Measurements from ENCODE around the gene DKK1. TPM values are rescaled to one million over a fixed set of nuclear protein-coding genes. Genes with fewer than 3 reads are reported as not detected.

The DKK1 gene
- total RNA-seq, 2 donors from 2014 or later, result 0.82 TPM; not detected in 1

- Histone ChIP-seq H3K9me3 (no peaks in the 10 kb centered on the region), H3K27ac (no peak overlapping the region), H3K9ac (ENCODE audit: low read depth in 2 of 2, low read length in 2 of 2) (no peak overlapping the region), H3K4me3 (no peak overlapping the region), H3K36me3 (no peaks in the 10 kb centered on the region), H3K4me1 (no peaks in the 10 kb centered on the region), H3K27me3 (no peaks in the 10 kb centered on the region)
- TF ChIP-seq CTCF (IDR thresholded peaks at IDR 0.05), result no peak
- no peak for DNase-seq
- intact Hi-C loops (cut with DNase I), result no loop called here
Measured at GRCh38 chr10:52326382-52326781, 12.3 kb downstream of the DKK1 start.

GRCh38 chr10:52331638-52332364, 17.7 kb downstream of the DKK1 start:
- no peak overlapping the region for H3K9ac ChIP-seq (ENCODE audit: low read depth in 2 of 2, low read length in 2 of 2)
- no peak overlapping the region for H3K4me3 ChIP-seq
- TF ChIP-seq CTCF (IDR thresholded peaks at IDR 0.05), result no peak
- DNase-seq, result no peak
- intact Hi-C loops (cut with DNase I), result no loop called here
- H3K27me3 ChIP-seq, result no peaks in the 10 kb centered on the region
- no peaks in the 10 kb centered on the region for H3K4me1 ChIP-seq
- no peaks in the 10 kb centered on the region for H3K36me3 ChIP-seq
- H3K9me3 ChIP-seq, result no peaks in the 10 kb centered on the region
- no peak overlapping the region for H3K27ac ChIP-seq

GRCh38 chr10:52332815-52333214, 18.7 kb downstream of the DKK1 start:
- H3K36me3 ChIP-seq, result no peaks in the 10 kb centered on the region
- no peaks in the 10 kb centered on the region for H3K4me1 ChIP-seq
- H3K27me3 ChIP-seq, result no peaks in the 10 kb centered on the region
- H3K4me3 ChIP-seq, result no peak overlapping the region
- no peak for DNase-seq
- intact Hi-C loops (cut with DNase I), result no loop called here
- no peak for TF ChIP-seq CTCF (IDR thresholded peaks at IDR 0.05)
- H3K9me3 ChIP-seq, result no peaks in the 10 kb centered on the region
- no peak overlapping the region for H3K9ac ChIP-seq (ENCODE audit: low read depth in 2 of 2, low read length in 2 of 2)
- no peak overlapping the region for H3K27ac ChIP-seq

GRCh38 chr10:52334595-52334994, 20.5 kb downstream of the DKK1 start:
- H3K9ac ChIP-seq (ENCODE audit: low read depth in 2 of 2, low read length in 2 of 2), result no peak overlapping the region
- TF ChIP-seq CTCF (IDR thresholded peaks at IDR 0.05), result no peak

GRCh38 chr10:52335665-52336064, 21.6 kb downstream of the DKK1 start:
- H3K4me1 ChIP-seq, result no peaks in the 10 kb centered on the region
- intact Hi-C loops (cut with DNase I), result no loop called here
- H3K27me3 ChIP-seq, result no peaks in the 10 kb centered on the region
- no peak overlapping the region for H3K4me3 ChIP-seq
- H3K27ac ChIP-seq, result no peak overlapping the region
- H3K9me3 ChIP-seq, result no peaks in the 10 kb centered on the region
- H3K9ac ChIP-seq (ENCODE audit: low read depth in 2 of 2, low read length in 2 of 2), result no peak overlapping the region
- H3K36me3 ChIP-seq, result no peaks in the 10 kb centered on the region
- no peak for DNase-seq
- TF ChIP-seq CTCF (IDR thresholded peaks at IDR 0.05), result no peak

More at GRCh38 chr10:52334595-52334994, 20.5 kb downstream of the DKK1 start:
- DNase-seq, result no peak
- no peaks in the 10 kb centered on the region for H3K27me3 ChIP-seq
- H3K4me1 ChIP-seq, result no peaks in the 10 kb centered on the region
- no peaks in the 10 kb centered on the region for H3K9me3 ChIP-seq
- intact Hi-C loops (cut with DNase I), result no loop called here
- no peak overlapping the region for H3K4me3 ChIP-seq
- H3K27ac ChIP-seq, result no peak overlapping the region
- no peaks in the 10 kb centered on the region for H3K36me3 ChIP-seq
